HG02571 (cell line): ENCODE results near the gene SRGAP3.

Experiments used
- ATAC-seq: cut with Tn5 transposase; IDR thresholded peaks from one replicate; pipeline ENCODE4 v1.9.1; 2021; ENCODE audit warnings: mild to moderate bottlenecking, moderate library complexity; ENCODE audit not compliant: unreplicated experiment

The SRGAP3 gene

GRCh38 chr3:9180764-9181117 is 68.7 kb downstream of the SRGAP3 start:
- no peak for ATAC-seq

GRCh38 chr3:9179826-9180763 is 69.4 kb downstream of the SRGAP3 start:
- ATAC-seq: no peak

GRCh38 chr3:9178697-9179096 is 70.7 kb downstream of the SRGAP3 start:
- no peak for ATAC-seq

- no peak for ATAC-seq
Measured at GRCh38 chr3:9175421-9175820, 74.0 kb downstream of the SRGAP3 start.

- no peak for ATAC-seq
Measured at GRCh38 chr3:9173445-9173844, 76.0 kb downstream of the SRGAP3 start.

- ATAC-seq: no peak
Measured at GRCh38 chr3:9172851-9173321, 76.6 kb downstream of the SRGAP3 start.

- no peak for ATAC-seq
Measured at GRCh38 chr3:9170851-9171160, 78.6 kb downstream of the SRGAP3 start.

- ATAC-seq: no peak
Measured at GRCh38 chr3:9169956-9170850, 79.2 kb downstream of the SRGAP3 start.

- no peak for ATAC-seq
Measured at GRCh38 chr3:9169326-9169725, 80.1 kb downstream of the SRGAP3 start.

- peak; percentile 96 for ATAC-seq
Measured at GRCh38 chr3:9168241-9168741, 81.2 kb downstream of the SRGAP3 start.

GRCh38 chr3:9167222-9167621 is 82.2 kb downstream of the SRGAP3 start:
- ATAC-seq: no peak

GRCh38 chr3:9165421-9165820 is 84.0 kb downstream of the SRGAP3 start:
- ATAC-seq: no peak

- ATAC-seq: no peak
Measured at GRCh38 chr3:9163289-9163688, 86.2 kb downstream of the SRGAP3 start.

GRCh38 chr3:9161811-9162210 is 87.6 kb downstream of the SRGAP3 start:
- no peak for ATAC-seq

- no peak for ATAC-seq
Measured at GRCh38 chr3:9161298-9161697, 88.1 kb downstream of the SRGAP3 start.

- ATAC-seq: no peak
Measured at GRCh38 chr3:9158865-9159630, 90.4 kb downstream of the SRGAP3 start.

GRCh38 chr3:9157651-9158362 is 91.6 kb downstream of the SRGAP3 start:
- no peak for ATAC-seq

- no peak for ATAC-seq
Measured at GRCh38 chr3:9156604-9157003, 92.8 kb downstream of the SRGAP3 start.

GRCh38 chr3:9155028-9155427 is 94.4 kb downstream of the SRGAP3 start:
- no peak for ATAC-seq

GRCh38 chr3:9153904-9154619 is 95.4 kb downstream of the SRGAP3 start:
- ATAC-seq: no peak
